PC-9 (cell line): Measurements from ENCODE around the gene NCK2.

Experiments used
- EZH2 ChIP-seq: fragments of 200-600 bp; sonication (generic); IDR thresholded peaks from 2 replicates; pipeline ENCODE4 v1.8.0; 2017; ENCODE audit warnings: antibody characterized with exemption, low read depth
- TF ChIP-seq, protein P1 (sequence below): fragments of 200-600 bp; sonication (generic); conservative IDR thresholded peaks from 2 replicates; pipeline ENCODE4 v1.6.1; 2017; ENCODE audit warnings: mixed run types, antibody characterized with exemption, mild to moderate bottlenecking, moderate library complexity

DNA sequence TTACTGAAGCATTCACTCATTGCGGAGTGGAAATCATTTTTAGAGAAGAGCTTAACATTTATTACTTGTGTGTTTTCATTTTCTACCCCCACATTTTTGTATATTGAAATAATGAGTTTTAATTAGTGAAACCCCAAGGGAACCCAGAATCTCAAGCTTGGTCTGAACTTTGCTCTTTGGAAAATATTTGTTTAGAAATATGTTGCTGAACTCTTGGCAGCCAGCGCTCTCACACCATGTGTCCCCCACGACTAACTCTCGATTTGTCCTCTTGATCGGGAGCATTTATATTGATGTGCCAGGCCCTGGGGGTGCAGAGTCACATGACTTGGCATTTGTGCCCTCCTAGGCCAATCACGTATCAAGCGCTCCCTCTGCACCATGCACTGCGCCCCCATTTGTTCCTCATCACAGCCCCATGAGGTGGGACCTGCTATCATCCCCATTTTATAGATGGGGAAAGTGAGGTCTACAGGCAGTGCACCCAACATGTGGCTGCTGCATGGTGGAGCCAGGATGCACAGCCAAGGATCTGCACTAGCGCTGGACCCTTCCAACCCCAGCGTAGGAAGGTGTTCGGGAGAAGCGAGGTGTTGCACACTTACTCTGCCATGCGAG is 149.7 kb downstream of the NCK2 start:
- TF ChIP-seq EZH2, result no peak
- TF ChIP-seq, protein P1, sequence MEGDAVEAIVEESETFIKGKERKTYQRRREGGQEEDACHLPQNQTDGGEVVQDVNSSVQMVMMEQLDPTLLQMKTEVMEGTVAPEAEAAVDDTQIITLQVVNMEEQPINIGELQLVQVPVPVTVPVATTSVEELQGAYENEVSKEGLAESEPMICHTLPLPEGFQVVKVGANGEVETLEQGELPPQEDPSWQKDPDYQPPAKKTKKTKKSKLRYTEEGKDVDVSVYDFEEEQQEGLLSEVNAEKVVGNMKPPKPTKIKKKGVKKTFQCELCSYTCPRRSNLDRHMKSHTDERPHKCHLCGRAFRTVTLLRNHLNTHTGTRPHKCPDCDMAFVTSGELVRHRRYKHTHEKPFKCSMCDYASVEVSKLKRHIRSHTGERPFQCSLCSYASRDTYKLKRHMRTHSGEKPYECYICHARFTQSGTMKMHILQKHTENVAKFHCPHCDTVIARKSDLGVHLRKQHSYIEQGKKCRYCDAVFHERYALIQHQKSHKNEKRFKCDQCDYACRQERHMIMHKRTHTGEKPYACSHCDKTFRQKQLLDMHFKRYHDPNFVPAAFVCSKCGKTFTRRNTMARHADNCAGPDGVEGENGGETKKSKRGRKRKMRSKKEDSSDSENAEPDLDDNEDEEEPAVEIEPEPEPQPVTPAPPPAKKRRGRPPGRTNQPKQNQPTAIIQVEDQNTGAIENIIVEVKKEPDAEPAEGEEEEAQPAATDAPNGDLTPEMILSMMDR, result no peak
